ENCODE measurements around the gene DLK2. TPM values are rescaled to one million over a fixed set of nuclear protein-coding genes. Genes with fewer than 3 reads are reported as not detected.

Gene DLK2
- total and polyA plus RNA-seq, 2 donors (not counting 3 experiments of a cell fraction or from before 2014, with no cell fraction given), result 0.36 TPM; not detected in 1

- no peak for FAIRE-seq
- DNase-seq (ENCODE audit: low read depth, low spot score), result no peak
- dilution Hi-C loops (cut with MboI; ENCODE audit: extremely low pct_ligation_motif_present, low sequenced_read_pairs), result no loop called here
Observed at GRCh38 chr6:43490523-43490939, 35.2 kb upstream of the DLK2 start.

More at GRCh38 chr6:43490523-43490939, 35.2 kb upstream of the DLK2 start:
- Histone ChIP-seq H3K27me3 (ENCODE audit: control insufficient read depth in 2 of 2, insufficient read depth in 2 of 2, low read length in 2 of 2) (no peaks in the 10 kb centered on the region), H3K27ac (ENCODE audit: insufficient read depth, low read depth, low read length) (no peak overlapping the region), H3K4me2 (ENCODE audit: insufficient read depth, low read length) (no peak overlapping the region), H3K9ac (replicated peaks; ENCODE audit: extremely low read depth, insufficient read depth, low read length) (no peak overlapping the region), H3K79me2 (ENCODE audit: control insufficient read depth, insufficient read depth, low read length) (no peaks in the 10 kb centered on the region), H3K4me1 (ENCODE audit: control insufficient read depth, extremely low read depth, insufficient read depth, low read length) (peaks cover 12% of the 10 kb centered on the region), H2AFZ (ENCODE audit: low read depth, low read length) (no peak overlapping the region), H3K9me1 (replicated peaks; ENCODE audit: control insufficient read depth, extremely low read depth, insufficient read depth, low read length) (no peaks in the 10 kb centered on the region), H3K36me3 (ENCODE audit: control insufficient read depth in 2 of 2, extremely low read depth in 1 of 2, insufficient read depth in 2 of 2, low read length in 2 of 2) (peaks cover 0 to 5% of the 10 kb centered on the region in 2 experiments), H3K4me3 (replicated peaks in 1 of 3; ENCODE audit: insufficient read depth in 1 of 3, low read depth in 1 of 3, low read length in 3 of 3) (no peak overlapping the region), H4K20me1 (replicated peaks; ENCODE audit: control insufficient read depth, extremely low read depth, insufficient read depth, low read length) (no peaks in the 10 kb centered on the region), H3K9me3 (replicated peaks; ENCODE audit: control insufficient read depth, insufficient read depth, low read length) (no peaks in the 10 kb centered on the region)
- intact Hi-C loops (cut with micrococcal nuclease), result no loop called here
- POLR2A ChIA-PET, result no interaction called here
- CTCF ChIA-PET, result interaction anchor here (0.7 to 5.5 kb wide), 3 partner anchors 16 to 262 kb away, joined by 3 to 21 read pairs (median 3); partner anchors contain the start of gene DNPH1
- TF ChIP-seq GATA2 (IDR thresholded peaks at IDR 0.05; ENCODE audit: insufficient read depth, insufficient read length, low read depth, low read length) (no peak), POLR2A (IDR thresholded peaks at IDR 0.05; ENCODE audit: low read depth, low read length) (no peak), POLR2AphosphoS5 (IDR thresholded peaks at IDR 0.05; ENCODE audit: insufficient read depth, low read depth, low read length) (no peak), FOS (IDR thresholded peaks at IDR 0.05; ENCODE audit: borderline replicate concordance, insufficient read depth, low read length) (no peak), JUN (IDR thresholded peaks at IDR 0.05; ENCODE audit: borderline replicate concordance, insufficient read depth, insufficient read length, low read depth) (no peak), EZH2 (IDR thresholded peaks at IDR 0.05; ENCODE audit: borderline replicate concordance, low read depth, low read length, severe bottlenecking) (no peak), MYC (IDR thresholded peaks at IDR 0.05; ENCODE audit: low read depth, low read length) (no peak), MAX (IDR thresholded peaks at IDR 0.05; ENCODE audit: insufficient read depth, insufficient read length) (no peak), CTCF (IDR thresholded peaks at IDR 0.05; ENCODE audit: extremely low read depth in 1 of 2, insufficient read depth in 1 of 2, low read depth in 1 of 2, low read length in 2 of 2) (no peak)
- BruUV-seq (replicated peaks), result no TSS peak
